ENCODE results near the gene ERP27. TPM values are rescaled to one million over a fixed set of nuclear protein-coding genes. Genes with fewer than 3 reads are reported as not detected.

ERP27 gene
- total RNA-seq, 2 experiments from 2014 or later = 10.1 to 11.8 TPM

GRCh38 chr12:14968478-14968877, 30.1 kb upstream of the ERP27 start:
- Mint-ChIP-seq H3K4me1 (peaks cover 30% of the 10 kb centered on the region), H3K9me3 (no peaks in the 10 kb centered on the region), H3K27ac (no peak overlapping the region), H3K36me3 (peaks cover 5% of the 10 kb centered on the region), H3K27me3 (no peaks in the 10 kb centered on the region), H3K4me3 (no peak overlapping the region)
- DNase-seq (no peak), ATAC-seq (ENCODE audit: low read depth) (no peak)
- POLR2A ChIA-PET = no interaction called here

DNA sequence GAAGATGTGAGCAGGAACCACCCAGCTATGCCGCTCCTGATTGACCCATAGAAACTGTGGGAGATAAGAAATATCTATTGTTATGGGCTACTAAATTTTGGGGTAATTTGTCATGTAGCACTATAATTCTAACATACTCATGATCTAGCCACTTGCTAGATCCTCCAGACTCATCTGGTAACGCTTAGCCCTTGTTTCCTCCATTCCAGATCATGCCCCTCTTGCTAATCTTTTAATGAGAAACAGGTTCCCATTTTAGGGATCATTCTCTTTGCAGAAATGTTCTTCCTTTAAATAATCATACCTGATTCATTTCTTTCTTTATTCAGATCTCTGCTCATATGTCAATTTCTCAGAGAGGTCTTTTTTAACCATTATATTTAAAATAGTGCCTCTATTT, 26.9 kb upstream of the ERP27 start:
- Mint-ChIP-seq H3K4me3 (no peak overlapping the region), H3K27ac (peak overlapping the region; percentile 14)
- ATAC-seq (ENCODE audit: low read depth) = no peak

GRCh38 chr12:14964406-14964805, 26.1 kb upstream of the ERP27 start:
- POLR2A ChIA-PET = interaction anchor here (1.0 kb wide), 1 partner anchor 194 kb away, joined by 4 read pairs; no protein-coding TSS in a partner anchor
- DNase-seq (no peak), ATAC-seq (ENCODE audit: low read depth) (no peak)
- no peaks in the 10 kb centered on the region for H3K9me3 Mint-ChIP-seq
- H3K4me1 Mint-ChIP-seq = peaks cover 25% of the 10 kb centered on the region
- H3K27me3 Mint-ChIP-seq = no peaks in the 10 kb centered on the region
- H3K27ac Mint-ChIP-seq = peak overlapping the region; percentile 94
- peaks cover 12% of the 10 kb centered on the region for H3K36me3 Mint-ChIP-seq
- no peak overlapping the region for H3K4me3 Mint-ChIP-seq

More for the DNA sequence above, 26.9 kb upstream of the ERP27 start:
- DNase-seq = no peak
- Mint-ChIP-seq H3K36me3 (peaks cover 8% of the 10 kb centered on the region), H3K9me3 (no peaks in the 10 kb centered on the region), H3K4me1 (peaks cover 22% of the 10 kb centered on the region), H3K27me3 (no peaks in the 10 kb centered on the region)
- POLR2A ChIA-PET = interaction anchor here (1.0 kb wide), 1 partner anchor 195 kb away, joined by 4 read pairs; no protein-coding TSS in a partner anchor

DNA sequence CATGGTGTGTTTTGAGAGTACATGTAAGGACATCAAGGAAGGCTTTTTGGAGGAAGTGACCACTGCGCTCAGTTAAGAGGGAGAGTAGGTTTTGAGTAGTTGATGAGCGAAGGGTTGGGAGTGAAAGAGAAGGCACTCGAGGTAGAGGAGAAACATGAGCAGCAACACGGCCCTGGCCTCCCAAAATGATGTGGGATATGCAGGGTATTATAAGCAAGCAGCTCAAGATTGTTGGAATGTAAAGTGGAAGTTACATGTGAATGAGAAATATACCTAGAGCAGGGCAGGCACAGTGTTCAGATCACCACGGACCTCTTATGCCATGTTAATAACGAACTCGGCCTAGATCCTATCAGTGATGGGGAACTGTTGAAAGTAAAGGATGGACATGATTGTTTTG, 25.2 kb upstream of the ERP27 start:
- no peak for ATAC-seq (ENCODE audit: low read depth)
- H3K36me3 Mint-ChIP-seq = peaks cover 21% of the 10 kb centered on the region
- H3K27ac Mint-ChIP-seq = peak overlapping the region; percentile 94
- no peak for DNase-seq
- no peaks in the 10 kb centered on the region for H3K27me3 Mint-ChIP-seq
- H3K9me3 Mint-ChIP-seq = no peaks in the 10 kb centered on the region
- peaks cover 30% of the 10 kb centered on the region for H3K4me1 Mint-ChIP-seq
- POLR2A ChIA-PET = interaction anchor here (8.2 kb wide), 1 partner anchor 191 kb away, joined by 186 read pairs; a partner anchor contains a TSS
- H3K4me3 Mint-ChIP-seq = peak overlapping the region; percentile 73

DNA sequence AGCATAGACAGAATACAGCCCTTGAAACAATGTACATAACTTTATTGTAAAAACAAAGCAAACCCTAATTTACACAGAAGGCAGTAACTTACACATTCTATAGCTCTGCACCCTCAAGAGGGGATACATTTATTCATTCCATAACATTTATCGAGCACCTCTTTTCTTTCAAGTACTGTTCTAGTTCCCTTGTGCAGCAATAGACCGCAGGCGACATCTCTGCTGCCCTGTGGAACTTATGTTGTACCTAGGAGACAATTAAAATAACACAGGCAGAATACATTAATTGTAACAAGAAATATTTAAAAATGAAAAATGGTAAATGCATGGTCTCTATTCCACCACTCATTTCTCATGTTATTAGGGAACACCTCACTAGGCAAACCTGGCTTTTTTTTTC, 24.5 kb upstream of the ERP27 start:
- POLR2A ChIA-PET = interaction anchor here (0.6 to 8.2 kb wide), 7 partner anchors 10 to 586 kb away, joined by 4 to 186 read pairs (median 14); a partner anchor contains a TSS
- peaks cover 27% of the 10 kb centered on the region for H3K36me3 Mint-ChIP-seq
- DNase-seq (no peak), ATAC-seq (ENCODE audit: low read depth) (no peak)
- H3K4me1 Mint-ChIP-seq = peaks cover 33% of the 10 kb centered on the region
- H3K27me3 Mint-ChIP-seq = no peaks in the 10 kb centered on the region
- peak overlapping the region; percentile 98 for H3K4me3 Mint-ChIP-seq
- H3K9me3 Mint-ChIP-seq = no peaks in the 10 kb centered on the region
- peak overlapping the region; percentile 99 for H3K27ac Mint-ChIP-seq

DNA sequence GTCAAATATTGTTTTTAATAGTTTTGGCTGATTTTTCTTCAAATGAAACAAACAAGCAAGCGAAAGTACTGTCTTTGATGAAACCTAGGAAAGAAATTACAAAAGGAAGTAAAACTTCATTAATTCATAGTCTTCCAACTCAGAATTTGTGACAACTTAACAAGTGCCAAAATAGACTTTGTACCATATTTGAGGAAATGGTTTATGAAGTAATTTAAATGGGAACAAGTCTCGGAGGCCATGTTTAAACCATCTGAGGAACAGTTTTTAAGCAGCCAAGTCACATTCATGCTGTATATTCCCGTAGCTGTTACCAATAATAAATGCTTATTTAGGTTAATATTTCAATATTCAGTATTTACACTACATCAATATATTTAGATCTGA, 23.8 kb upstream of the ERP27 start:
- Mint-ChIP-seq H3K4me1 (peaks cover 38% of the 10 kb centered on the region), H3K9me3 (no peaks in the 10 kb centered on the region), H3K36me3 (peaks cover 30% of the 10 kb centered on the region), H3K27ac (peak overlapping the region; percentile 99), H3K27me3 (no peaks in the 10 kb centered on the region), H3K4me3 (peak overlapping the region; percentile 98)
- DNase-seq = no peak
- POLR2A ChIA-PET = interaction anchor here (0.6 to 8.2 kb wide), 12 partner anchors 9 to 585 kb away, joined by 3 to 186 read pairs (median 8); a partner anchor contains a TSS
- ATAC-seq (ENCODE audit: low read depth) = no peak

GRCh38 chr12:14961466-14962152, 23.3 kb upstream of the ERP27 start, which contains the start of gene ARHGDIB:
Gene ARHGDIB, minus strand, starts transcription at chr12:14961601. Its CDS starts 10,889 bp downstream, at chr12:14950712.
- DNase-seq = peak; percentile 70
- Mint-ChIP-seq H3K27ac (peak within 1 kb of the TSS; percentile 99), H3K4me1 (peaks cover 43% of the 10 kb centered on the region), H3K27me3 (no peaks in the 10 kb centered on the region), H3K9me3 (no peaks in the 10 kb centered on the region), H3K36me3 (peaks cover 34% of the 10 kb centered on the region), H3K4me3 (peak within 1 kb of the TSS; percentile 98)
- ATAC-seq (ENCODE audit: low read depth) = peak; percentile 82
- POLR2A ChIA-PET = interaction anchor here (0.6 to 8.2 kb wide), 14 partner anchors 9 to 260 kb away, joined by 3 to 186 read pairs (median 6); partner anchors contain the start of gene RERG

GRCh38 chr12:14960548-14961465, 22.5 kb upstream of the ERP27 start:
- Mint-ChIP-seq H3K27me3 (no peaks in the 10 kb centered on the region), H3K36me3 (peaks cover 35% of the 10 kb centered on the region), H3K27ac (peak overlapping the region; percentile 99), H3K4me1 (peaks cover 46% of the 10 kb centered on the region), H3K4me3 (peak overlapping the region; percentile 98), H3K9me3 (no peaks in the 10 kb centered on the region)
- ATAC-seq (ENCODE audit: low read depth) (peak; percentile 37), DNase-seq (peak; percentile 63)
- POLR2A ChIA-PET = interaction anchor here (0.7 to 8.2 kb wide), 13 partner anchors 8 to 260 kb away, joined by 3 to 186 read pairs (median 8); partner anchors contain the start of gene RERG

GRCh38 chr12:14959916-14960496, 21.7 kb upstream of the ERP27 start:
- peak overlapping the region; percentile 98 for H3K4me3 Mint-ChIP-seq
- peaks cover 42% of the 10 kb centered on the region for H3K4me1 Mint-ChIP-seq
- no peaks in the 10 kb centered on the region for H3K9me3 Mint-ChIP-seq
- DNase-seq = no peak
- POLR2A ChIA-PET = interaction anchor here (1.3 to 8.2 kb wide), 4 partner anchors 12 to 594 kb away, joined by 3 to 186 read pairs (median 16); partner anchors contain the start of gene ATF7IP
- H3K27ac Mint-ChIP-seq = peak overlapping the region; percentile 99
- no peak for ATAC-seq (ENCODE audit: low read depth)
- peaks cover 35% of the 10 kb centered on the region for H3K36me3 Mint-ChIP-seq
- H3K27me3 Mint-ChIP-seq = no peaks in the 10 kb centered on the region

DNA sequence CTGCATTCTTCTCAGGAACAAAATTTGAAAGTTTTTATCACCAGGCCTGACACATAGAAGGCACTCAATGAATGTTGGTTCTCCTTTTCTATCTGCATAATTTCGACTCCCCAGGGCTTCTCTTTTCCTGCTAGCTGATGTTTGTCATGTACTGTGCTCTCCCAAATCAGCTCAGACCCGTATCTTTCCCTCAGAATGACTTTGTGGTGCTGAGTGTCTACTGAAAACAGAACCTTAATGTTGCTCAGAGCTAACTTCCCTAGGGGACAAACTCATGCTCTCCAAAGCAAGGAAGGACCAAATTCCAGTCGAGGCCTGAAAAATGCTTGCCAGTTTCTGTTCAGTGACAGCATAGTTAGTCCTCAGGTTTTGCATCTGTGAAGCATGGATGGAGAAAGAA, 21.1 kb upstream of the ERP27 start:
- POLR2A ChIA-PET = interaction anchor here (0.8 to 8.2 kb wide), 6 partner anchors 9 to 593 kb away, joined by 3 to 186 read pairs (median 6); partner anchors contain the start of gene ATF7IP
- peaks cover 39% of the 10 kb centered on the region for H3K4me1 Mint-ChIP-seq
- DNase-seq (no peak), ATAC-seq (ENCODE audit: low read depth) (no peak)
- no peaks in the 10 kb centered on the region for H3K9me3 Mint-ChIP-seq
- H3K27ac Mint-ChIP-seq = peak overlapping the region; percentile 99
- H3K36me3 Mint-ChIP-seq = peaks cover 37% of the 10 kb centered on the region
- H3K27me3 Mint-ChIP-seq = no peaks in the 10 kb centered on the region
- peak overlapping the region; percentile 98 for H3K4me3 Mint-ChIP-seq

- H3K4me3 Mint-ChIP-seq = peak overlapping the region; percentile 98
- ATAC-seq (ENCODE audit: low read depth) = no peak
- no peaks in the 10 kb centered on the region for H3K27me3 Mint-ChIP-seq
- H3K36me3 Mint-ChIP-seq = peaks cover 39% of the 10 kb centered on the region
- peak overlapping the region; percentile 99 for H3K27ac Mint-ChIP-seq
- DNase-seq = no peak
- POLR2A ChIA-PET = interaction anchor here (0.8 to 8.2 kb wide), 7 partner anchors 8 to 593 kb away, joined by 3 to 186 read pairs (median 5); partner anchors contain the start of genes ATF7IP, C12orf60 and WBP11
- no peaks in the 10 kb centered on the region for H3K9me3 Mint-ChIP-seq
- H3K4me1 Mint-ChIP-seq = peaks cover 41% of the 10 kb centered on the region
Measured at GRCh38 chr12:14959126-14959440, 20.7 kb upstream of the ERP27 start.

GRCh38 chr12:14958361-14959125, 20.2 kb upstream of the ERP27 start:
- Mint-ChIP-seq H3K27me3 (no peaks in the 10 kb centered on the region), H3K4me1 (peaks cover 41% of the 10 kb centered on the region), H3K27ac (peak overlapping the region; percentile 99), H3K36me3 (peaks cover 42% of the 10 kb centered on the region), H3K9me3 (no peaks in the 10 kb centered on the region), H3K4me3 (peak overlapping the region; percentile 98)
- no peak for DNase-seq
- ATAC-seq (ENCODE audit: low read depth) = no peak
- POLR2A ChIA-PET = interaction anchor here (0.8 to 8.2 kb wide), 8 partner anchors 8 to 593 kb away, joined by 3 to 186 read pairs (median 4); partner anchors contain the start of genes ATF7IP, C12orf60 and WBP11
